Measurements from ENCODE around the gene CDCA4. TPM values are rescaled to one million over a fixed set of nuclear protein-coding genes. Genes with fewer than 3 reads are reported as not detected.
A peak's percentile ranks its signal among the peaks of the same experiment; 100 is the strongest.
"Not testable (repeated sequence)": the region's sequence is repeated elsewhere in the genome, so short reads cannot be mapped to it uniquely, and the experiment has no call there.

CDCA4 gene
- total RNA-seq, 1 experiment from 2014 or later, result 25.2 TPM

DNA sequence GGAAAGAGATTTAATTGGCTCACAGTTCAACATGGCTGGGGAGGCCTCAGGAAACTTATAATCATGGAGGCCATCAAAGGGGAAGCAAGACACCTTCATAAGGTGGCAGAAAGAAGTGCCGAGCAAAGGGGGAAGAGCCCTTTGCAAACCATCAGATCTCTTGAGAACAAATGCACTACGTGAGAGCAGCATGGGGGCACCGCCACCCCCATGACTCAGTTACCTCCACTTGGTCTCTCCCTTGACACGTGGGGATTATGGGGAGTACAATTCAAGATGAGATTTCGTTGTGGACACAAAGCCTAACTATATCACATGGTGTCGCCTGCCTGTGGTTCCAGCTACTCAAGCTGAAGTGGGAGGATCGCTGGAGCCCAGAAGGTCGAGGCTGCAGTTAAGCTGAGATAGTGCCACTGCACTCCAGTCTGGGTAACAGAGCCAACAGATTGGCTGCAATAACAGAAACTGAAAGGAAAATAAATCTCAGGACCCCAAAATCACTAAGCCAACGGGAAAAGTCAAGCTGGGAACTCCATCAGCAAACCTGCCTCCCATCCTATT lies 10.0 kb upstream of the CDCA4 start:
- Histone ChIP-seq H3K4me3 (ENCODE audit: low read length) (no peak overlapping the region), H3K9ac (ENCODE audit: low read length) (no peak overlapping the region), H2AFZ (ENCODE audit: low read length) (no peak overlapping the region), H3K4me2 (ENCODE audit: low read depth, low read length, poor library complexity, severe bottlenecking) (no peak overlapping the region), H3K27me3 (ENCODE audit: low read length) (no peaks in the 10 kb centered on the region), H4K20me1 (ENCODE audit: insufficient read depth, low read depth, low read length) (no peaks in the 10 kb centered on the region), H3K27ac (ENCODE audit: low read length) (no peak overlapping the region), H3K79me2 (ENCODE audit: low read length) (no peaks in the 10 kb centered on the region), H3K36me3 (ENCODE audit: insufficient read depth, low read length) (no peaks in the 10 kb centered on the region), H3K9me3 (ENCODE audit: low read length) (no peaks in the 10 kb centered on the region), H3K4me1 (ENCODE audit: low read length) (peaks cover 7% of the 10 kb centered on the region; the same call in 1 of the 2 replicates), H3K9me2 (replicated peaks; ENCODE audit: insufficient read depth, low read length) (no peaks in the 10 kb centered on the region)
- no peak for DNase-seq

DNA sequence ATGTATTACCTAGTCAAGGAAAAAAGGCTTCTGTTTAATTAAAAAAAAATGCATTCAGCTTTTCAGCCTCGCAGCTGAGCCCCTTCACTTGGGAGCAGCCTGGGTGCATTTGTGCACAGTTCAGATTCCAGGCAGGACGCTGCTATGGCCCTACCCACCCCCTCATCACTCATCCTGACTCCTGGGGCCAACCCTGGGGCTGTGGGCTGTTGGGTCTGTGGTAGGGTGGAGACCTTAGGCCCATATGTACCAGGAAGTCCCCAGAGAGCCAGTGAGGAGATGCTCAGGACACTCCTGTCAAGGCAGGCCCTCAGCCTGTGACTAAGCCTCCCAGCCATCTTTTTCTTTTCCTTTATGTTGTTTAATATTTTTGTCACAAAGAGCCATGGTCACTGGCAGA lies 9.3 kb upstream of the CDCA4 start:
- no peak overlapping the region for H2AFZ ChIP-seq (ENCODE audit: low read length)
- H3K9ac ChIP-seq (ENCODE audit: low read length), result no peak overlapping the region
- no peaks in the 10 kb centered on the region for H3K79me2 ChIP-seq (ENCODE audit: low read length)
- no peaks in the 10 kb centered on the region for H3K27me3 ChIP-seq (ENCODE audit: low read length)
- no peak overlapping the region for H3K4me3 ChIP-seq (ENCODE audit: low read length)
- H3K4me2 ChIP-seq (ENCODE audit: low read depth, low read length, poor library complexity, severe bottlenecking), result no peak overlapping the region
- no peaks in the 10 kb centered on the region for H3K9me3 ChIP-seq (ENCODE audit: low read length)
- DNase-seq, result no peak
- H4K20me1 ChIP-seq (ENCODE audit: insufficient read depth, low read depth, low read length), result no peaks in the 10 kb centered on the region
- H3K27ac ChIP-seq (ENCODE audit: low read length), result no peak overlapping the region
- H3K9me2 ChIP-seq (replicated peaks; ENCODE audit: insufficient read depth, low read length), result no peaks in the 10 kb centered on the region
- no peaks in the 10 kb centered on the region for H3K36me3 ChIP-seq (ENCODE audit: insufficient read depth, low read length)
- H3K4me1 ChIP-seq (ENCODE audit: low read length), result peaks cover 7% of the 10 kb centered on the region; the same call in 1 of the 2 replicates

DNA sequence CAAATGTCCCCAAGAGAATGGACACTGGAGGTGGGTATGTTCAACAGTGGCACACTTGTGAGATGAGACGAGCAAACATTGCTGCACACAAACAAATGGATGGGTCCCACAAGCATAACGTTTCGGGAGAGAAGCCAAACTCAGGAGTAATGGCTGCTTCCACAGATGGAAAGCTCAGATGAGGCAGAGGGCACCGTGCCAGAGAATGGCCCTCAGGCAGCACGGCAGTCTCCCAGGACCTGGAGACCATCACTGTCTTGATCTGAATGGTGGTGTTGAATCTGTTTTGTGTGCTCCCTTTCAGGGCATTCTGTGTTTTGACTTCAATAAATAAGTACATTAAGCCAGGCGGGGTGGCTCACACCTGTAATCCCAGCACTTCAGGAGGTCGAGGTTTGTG lies 8.5 kb upstream of the CDCA4 start:
- Histone ChIP-seq H4K20me1 (ENCODE audit: insufficient read depth, low read depth, low read length) (no peaks in the 10 kb centered on the region), H3K4me1 (ENCODE audit: low read length) (peaks cover 7% of the 10 kb centered on the region; the same call in 1 of the 2 replicates), H3K4me2 (ENCODE audit: low read depth, low read length, poor library complexity, severe bottlenecking) (no peak overlapping the region), H2AFZ (ENCODE audit: low read length) (no peak overlapping the region), H3K9me3 (ENCODE audit: low read length) (no peaks in the 10 kb centered on the region), H3K9me2 (replicated peaks; ENCODE audit: insufficient read depth, low read length) (no peaks in the 10 kb centered on the region), H3K27ac (ENCODE audit: low read length) (no peak overlapping the region), H3K27me3 (ENCODE audit: low read length) (no peaks in the 10 kb centered on the region), H3K9ac (ENCODE audit: low read length) (no peak overlapping the region), H3K79me2 (ENCODE audit: low read length) (no peaks in the 10 kb centered on the region), H3K36me3 (ENCODE audit: insufficient read depth, low read length) (no peaks in the 10 kb centered on the region), H3K4me3 (ENCODE audit: low read length) (no peak overlapping the region)
- no peak for DNase-seq

DNA sequence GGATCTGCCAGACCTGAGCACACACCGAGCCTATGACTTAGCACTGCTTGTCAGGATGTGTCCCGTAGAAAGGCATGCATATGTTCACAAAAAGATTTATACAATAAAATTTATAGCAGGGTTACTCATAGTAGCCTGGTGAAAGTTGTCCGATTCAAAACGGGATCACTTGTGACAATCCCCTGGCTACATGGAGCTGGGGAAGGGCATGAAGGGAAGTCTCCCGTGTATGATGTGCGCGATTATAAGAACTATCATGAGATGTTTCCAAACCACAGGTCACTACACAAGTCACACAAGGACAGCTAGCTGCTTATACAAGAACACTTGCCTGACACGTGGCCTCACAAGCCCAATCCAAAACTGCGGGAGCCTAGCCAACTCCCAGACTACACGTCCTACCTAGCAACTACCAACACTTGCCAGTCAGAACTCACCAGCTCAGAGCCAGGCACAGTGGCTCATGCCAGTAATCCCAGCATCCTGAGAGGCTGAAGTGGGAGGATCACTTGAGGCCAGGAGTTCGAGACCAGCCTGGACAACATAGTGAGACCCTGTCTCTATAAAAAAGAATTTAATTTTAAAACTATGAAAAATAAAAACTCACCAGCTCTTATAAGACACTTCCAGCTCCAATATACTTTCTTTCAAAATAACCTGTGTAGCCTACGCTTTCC lies 7.5 kb upstream of the CDCA4 start:
- no peak overlapping the region for H2AFZ ChIP-seq (ENCODE audit: low read length)
- H3K79me2 ChIP-seq (ENCODE audit: low read length), result no peaks in the 10 kb centered on the region
- no peak overlapping the region for H3K4me3 ChIP-seq (ENCODE audit: low read length)
- no peaks in the 10 kb centered on the region for H3K9me2 ChIP-seq (replicated peaks; ENCODE audit: insufficient read depth, low read length)
- no peaks in the 10 kb centered on the region for H3K36me3 ChIP-seq (ENCODE audit: insufficient read depth, low read length)
- no peak for DNase-seq
- peaks cover 7% of the 10 kb centered on the region; the same call in 1 of the 2 replicates for H3K4me1 ChIP-seq (ENCODE audit: low read length)
- H3K9me3 ChIP-seq (ENCODE audit: low read length), result no peaks in the 10 kb centered on the region
- H3K9ac ChIP-seq (ENCODE audit: low read length), result no peak overlapping the region
- no peak overlapping the region for H3K27ac ChIP-seq (ENCODE audit: low read length)
- H3K27me3 ChIP-seq (ENCODE audit: low read length), result no peaks in the 10 kb centered on the region
- H4K20me1 ChIP-seq (ENCODE audit: insufficient read depth, low read depth, low read length), result no peaks in the 10 kb centered on the region
- no peak overlapping the region for H3K4me2 ChIP-seq (ENCODE audit: low read depth, low read length, poor library complexity, severe bottlenecking)

DNA sequence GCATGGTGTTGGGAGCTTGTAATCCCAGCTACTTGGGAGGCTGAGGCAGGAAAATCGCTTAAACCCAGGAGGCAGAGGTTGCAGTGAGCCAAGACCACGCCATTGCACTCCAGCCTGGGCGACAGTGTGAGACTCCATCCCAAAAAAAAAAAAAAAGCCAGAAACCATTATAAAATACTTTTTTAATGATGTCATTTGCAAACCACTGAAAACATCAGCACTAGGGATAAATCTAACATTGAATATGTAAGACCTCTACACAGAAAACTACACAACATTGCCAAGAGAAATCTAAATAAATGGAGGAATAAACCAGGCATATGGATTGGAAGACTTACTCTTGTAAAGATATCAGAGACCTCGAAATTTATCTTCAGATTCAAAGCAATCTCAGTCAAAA lies 6.8 kb upstream of the CDCA4 start:
- not testable (repeated sequence) for H3K4me1 ChIP-seq (ENCODE audit: low read length); H3K9ac ChIP-seq (ENCODE audit: low read length); H3K4me2 ChIP-seq (ENCODE audit: low read depth, low read length, poor library complexity, severe bottlenecking); H3K79me2 ChIP-seq (ENCODE audit: low read length); H3K36me3 ChIP-seq (ENCODE audit: insufficient read depth, low read length); H4K20me1 ChIP-seq (ENCODE audit: insufficient read depth, low read depth, low read length); H3K9me3 ChIP-seq (ENCODE audit: low read length); H3K27me3 ChIP-seq (ENCODE audit: low read length); H2AFZ ChIP-seq (ENCODE audit: low read length); H3K27ac ChIP-seq (ENCODE audit: low read length); H3K4me3 ChIP-seq (ENCODE audit: low read length); DNase-seq; H3K9me2 ChIP-seq (replicated peaks; ENCODE audit: insufficient read depth, low read length)

DNA sequence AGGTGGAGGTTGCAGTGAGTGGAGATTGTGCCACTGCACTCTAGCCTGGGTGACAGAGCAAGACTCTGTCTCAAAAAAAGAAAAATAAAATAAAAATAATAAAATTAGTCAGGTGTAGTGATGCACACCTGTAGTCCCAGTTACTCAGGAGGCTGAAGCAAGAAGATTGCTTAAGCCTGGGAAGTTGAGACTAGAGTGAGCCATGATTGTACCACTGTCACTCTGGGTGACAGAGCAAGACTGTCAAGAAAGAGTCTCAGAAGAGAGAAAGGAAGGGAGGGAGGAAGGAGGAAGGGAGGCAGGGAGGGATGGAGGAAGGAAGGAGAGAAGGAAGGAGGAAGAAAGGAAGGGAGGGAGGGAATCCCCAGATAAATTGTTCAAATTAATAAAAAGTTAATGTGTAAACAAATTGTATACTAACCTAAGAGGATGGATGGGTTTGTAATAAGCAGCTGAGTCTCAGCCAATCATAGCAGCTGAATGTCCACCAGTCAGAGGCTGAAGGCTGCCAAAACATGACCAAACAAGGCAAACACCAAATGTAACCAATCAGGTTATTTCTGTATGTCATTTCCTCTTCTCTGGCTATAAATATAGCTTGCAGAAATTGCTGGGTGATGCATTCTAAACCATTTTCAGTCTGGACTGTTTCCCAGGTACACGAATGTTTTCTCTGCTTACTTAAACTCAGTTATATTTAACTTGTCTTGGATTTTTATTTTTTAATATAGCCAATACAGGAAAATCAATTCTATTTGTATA lies 6.1 kb upstream of the CDCA4 start:
- no peak overlapping the region for H3K9ac ChIP-seq (ENCODE audit: low read length)
- no peaks in the 10 kb centered on the region for H3K9me3 ChIP-seq (ENCODE audit: low read length)
- no peaks in the 10 kb centered on the region for H3K79me2 ChIP-seq (ENCODE audit: low read length)
- no peak overlapping the region for H3K27ac ChIP-seq (ENCODE audit: low read length)
- no peak overlapping the region for H3K4me3 ChIP-seq (ENCODE audit: low read length)
- no peaks in the 10 kb centered on the region for H4K20me1 ChIP-seq (ENCODE audit: insufficient read depth, low read depth, low read length)
- H3K9me2 ChIP-seq (replicated peaks; ENCODE audit: insufficient read depth, low read length), result no peaks in the 10 kb centered on the region
- no peaks in the 10 kb centered on the region for H3K27me3 ChIP-seq (ENCODE audit: low read length)
- H3K4me1 ChIP-seq (ENCODE audit: low read length), result peaks cover 13% of the 10 kb centered on the region
- no peaks in the 10 kb centered on the region for H3K36me3 ChIP-seq (ENCODE audit: insufficient read depth, low read length)
- H2AFZ ChIP-seq (ENCODE audit: low read length), result no peak overlapping the region
- H3K4me2 ChIP-seq (ENCODE audit: low read depth, low read length, poor library complexity, severe bottlenecking), result no peak overlapping the region
- DNase-seq, result peak; percentile 74

DNA sequence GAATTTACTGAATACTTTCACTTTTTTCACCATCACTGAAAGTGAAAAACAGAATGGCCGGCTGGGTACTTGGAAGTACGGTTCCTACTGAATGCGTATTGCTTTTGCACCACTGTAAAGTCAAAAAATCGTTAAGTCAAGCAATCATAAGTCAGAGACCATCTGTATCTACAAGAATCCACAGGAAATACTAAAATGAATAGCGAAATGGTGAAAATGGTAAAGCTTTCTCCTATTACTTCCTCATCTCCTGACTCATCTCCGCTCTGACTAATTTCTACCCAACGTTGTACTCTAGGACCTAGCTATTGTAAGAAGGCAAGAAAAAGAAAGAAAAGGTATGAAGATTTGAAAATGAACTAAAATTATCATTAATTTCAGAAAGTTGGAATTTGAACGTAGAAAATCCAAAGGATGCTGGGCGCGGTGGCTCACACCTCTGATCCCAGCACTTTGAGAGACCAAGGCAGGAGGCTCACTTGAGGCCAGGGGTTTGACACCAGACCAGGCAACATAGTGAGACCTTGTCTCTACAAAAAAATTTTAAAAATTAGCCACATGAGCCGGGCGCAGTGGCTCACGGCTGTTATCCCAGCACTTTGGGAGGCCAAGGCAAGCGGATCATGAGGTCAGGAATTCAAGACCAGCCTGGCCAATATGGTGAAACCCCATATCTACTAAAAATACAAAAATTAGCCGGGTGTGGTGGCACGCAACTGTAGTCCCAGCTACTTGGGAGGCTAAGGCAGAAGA lies 5.3 kb upstream of the CDCA4 start:
- no peak for DNase-seq
- H2AFZ ChIP-seq (ENCODE audit: low read length), result no peak overlapping the region
- no peaks in the 10 kb centered on the region for H3K27me3 ChIP-seq (ENCODE audit: low read length)
- H3K27ac ChIP-seq (ENCODE audit: low read length), result no peak overlapping the region
- H3K36me3 ChIP-seq (ENCODE audit: insufficient read depth, low read length), result no peaks in the 10 kb centered on the region
- peaks cover 6% of the 10 kb centered on the region; the same call in 1 of the 2 replicates for H3K79me2 ChIP-seq (ENCODE audit: low read length)
- H3K9me3 ChIP-seq (ENCODE audit: low read length), result no peaks in the 10 kb centered on the region
- no peaks in the 10 kb centered on the region for H4K20me1 ChIP-seq (ENCODE audit: insufficient read depth, low read depth, low read length)
- peaks cover 20% of the 10 kb centered on the region for H3K4me1 ChIP-seq (ENCODE audit: low read length)
- H3K9me2 ChIP-seq (replicated peaks; ENCODE audit: insufficient read depth, low read length), result no peaks in the 10 kb centered on the region
- no peak overlapping the region for H3K4me3 ChIP-seq (ENCODE audit: low read length)
- H3K4me2 ChIP-seq (ENCODE audit: low read depth, low read length, poor library complexity, severe bottlenecking), result no peak overlapping the region
- H3K9ac ChIP-seq (ENCODE audit: low read length), result no peak overlapping the region

DNA sequence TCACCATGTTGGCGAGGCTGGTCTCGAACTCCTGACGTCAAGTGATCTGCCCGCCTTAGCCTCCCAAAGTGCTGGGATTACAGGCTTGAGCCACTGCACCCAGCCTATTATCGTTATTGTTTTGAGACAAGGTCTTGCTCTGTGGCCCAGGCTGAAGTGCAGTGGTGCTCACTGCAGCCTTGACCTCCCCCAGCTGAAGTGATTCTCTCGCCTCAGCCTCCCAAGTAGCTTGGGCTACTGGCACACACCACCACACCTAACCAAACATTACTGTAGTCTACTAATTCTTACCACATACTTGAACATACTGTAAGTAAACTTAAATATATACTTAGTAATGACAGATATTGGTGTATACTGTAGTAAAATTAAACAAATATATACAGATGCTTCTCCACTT lies 4.5 kb upstream of the CDCA4 start:
- Histone ChIP-seq H3K79me2 (ENCODE audit: low read length) (peaks cover 10% of the 10 kb centered on the region), H3K9me3 (ENCODE audit: low read length) (no peaks in the 10 kb centered on the region), H3K4me1 (ENCODE audit: low read length) (peaks cover 20% of the 10 kb centered on the region), H3K27me3 (ENCODE audit: low read length) (no peaks in the 10 kb centered on the region), H3K36me3 (ENCODE audit: insufficient read depth, low read length) (no peaks in the 10 kb centered on the region), H3K9ac (ENCODE audit: low read length) (no peak overlapping the region), H3K27ac (ENCODE audit: low read length) (no peak overlapping the region), H4K20me1 (ENCODE audit: insufficient read depth, low read depth, low read length) (no peaks in the 10 kb centered on the region; the same call in 1 of the 2 replicates), H3K4me2 (ENCODE audit: low read depth, low read length, poor library complexity, severe bottlenecking) (no peak overlapping the region), H2AFZ (ENCODE audit: low read length) (no peak overlapping the region), H3K9me2 (replicated peaks; ENCODE audit: insufficient read depth, low read length) (no peaks in the 10 kb centered on the region), H3K4me3 (ENCODE audit: low read length) (no peak overlapping the region)
- no peak for DNase-seq

Measured in Karpas-422 (cell line).